Superior temporal gyrus (tissue), 1 donor: Measurements from ENCODE around the gene DPY19L3.
"Not testable (repeated sequence)": the region's sequence is repeated elsewhere in the genome, so short reads cannot be mapped to it uniquely, and the experiment has no call there.

Source experiments
- DNase-seq: peaks from one replicate; pipeline ENCODE4 v3.0.0-alpha.2; 2016; ENCODE audit errors: extremely low spot score

The DPY19L3 gene

DNA sequence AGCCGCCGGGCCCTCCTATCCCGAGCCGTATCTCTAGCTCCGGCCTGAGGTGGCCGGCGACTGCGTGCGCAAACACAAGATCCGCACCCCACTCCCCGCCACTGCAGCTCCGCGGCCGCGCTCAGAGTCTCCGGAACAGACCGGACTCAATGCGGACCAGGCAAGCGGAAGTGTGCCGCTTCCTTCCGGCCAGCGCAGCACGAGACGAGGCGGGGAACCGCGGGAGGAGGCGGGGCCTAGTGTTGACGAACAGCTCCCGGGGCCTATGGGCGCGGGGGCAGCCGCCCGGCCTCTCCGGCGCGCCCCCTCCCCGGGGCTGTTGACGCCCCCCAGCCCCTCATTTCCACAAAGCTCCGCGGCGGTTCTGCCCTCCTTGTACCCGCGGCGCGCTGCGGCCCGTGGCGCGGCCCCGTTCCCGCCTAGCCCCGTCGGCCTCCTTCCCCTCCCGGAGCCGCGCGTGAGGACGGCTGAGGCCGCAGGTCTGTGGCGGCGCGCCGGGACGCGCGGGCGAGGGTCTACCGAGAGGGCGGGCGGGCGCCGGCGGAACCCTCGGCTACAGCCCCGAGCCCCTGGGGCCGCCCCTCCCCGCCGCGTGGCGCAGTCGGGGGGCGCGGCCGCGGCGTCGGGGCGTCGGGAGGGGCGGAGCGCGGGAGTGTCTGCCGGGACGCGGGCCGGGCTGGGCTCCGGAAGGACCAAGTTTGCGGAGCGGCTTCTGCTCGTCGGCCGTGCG lies at the start of gene DPY19L3:
Gene DPY19L3 (plus strand): TSS at position 340 of the 730 bp plus-strand sequence. CDS start 2,484 bp downstream, outside the sequence.
- peak; percentile 95 for DNase-seq

GRCh38 chr19:32357720-32358119 lies 47.9 kb upstream of the DPY19L3 start:
- no peak for DNase-seq

DNA sequence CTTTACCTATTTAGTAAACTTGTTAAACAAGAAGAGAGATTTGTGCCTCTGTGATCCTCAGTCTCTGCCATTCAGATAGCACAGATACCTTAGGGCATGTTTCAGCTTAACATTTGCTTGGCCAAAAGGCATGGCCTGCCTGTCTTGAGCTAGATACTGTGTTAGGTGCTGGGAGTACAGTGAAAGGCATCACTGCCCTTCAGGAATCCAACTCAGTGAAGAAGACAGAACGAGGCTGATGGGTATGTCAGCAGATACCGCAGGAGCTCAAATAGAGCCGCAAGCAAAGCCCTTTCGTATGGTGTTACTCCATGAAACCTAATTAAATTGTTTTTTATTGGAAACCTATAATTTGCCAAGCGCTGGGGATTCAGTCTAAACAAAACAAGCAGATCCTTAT lies 47.2 kb upstream of the DPY19L3 start:
- no peak for DNase-seq

- no peak for DNase-seq
Observed at GRCh38 chr19:32359581-32359980, 46.0 kb upstream of the DPY19L3 start.

DNA sequence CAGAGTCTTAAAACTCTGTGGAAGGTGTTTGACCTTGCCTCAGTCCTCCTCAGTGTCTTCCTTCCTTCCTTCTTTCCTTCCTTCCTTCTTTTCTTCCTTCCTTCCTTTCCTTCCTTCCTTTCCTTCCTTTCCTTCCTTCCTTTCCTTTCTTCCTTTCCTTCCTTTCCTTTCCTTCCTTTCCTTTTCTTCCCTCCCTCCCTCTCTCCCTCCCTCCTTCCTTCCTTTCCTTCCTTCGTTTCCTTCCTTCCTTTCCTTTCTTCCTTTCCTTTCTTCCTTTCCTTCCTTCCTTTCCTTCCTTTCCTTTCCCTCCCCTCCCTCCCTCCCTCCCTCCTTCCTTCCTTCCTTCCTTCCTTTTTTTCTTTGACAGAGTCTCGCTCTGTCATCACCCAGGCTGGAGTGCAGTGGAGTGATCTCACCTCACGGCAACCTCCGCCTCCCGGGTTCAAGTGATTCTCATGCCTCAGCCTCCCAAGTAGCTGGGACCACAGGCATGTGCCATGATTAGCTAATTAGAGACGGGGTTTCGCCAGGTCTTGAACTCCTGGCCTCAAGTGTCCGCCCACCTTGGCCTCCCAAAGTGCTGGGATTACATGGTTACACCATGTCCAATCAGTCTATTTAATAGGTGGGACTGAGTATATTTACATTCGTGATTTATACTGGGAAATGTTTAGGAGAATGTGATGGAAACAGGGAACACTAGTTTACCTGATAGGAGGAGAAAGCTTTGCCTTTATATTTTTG lies 43.8 kb upstream of the DPY19L3 start:
- DNase-seq = no peak

GRCh38 chr19:32362318-32362691 lies 43.3 kb upstream of the DPY19L3 start:
- DNase-seq = no peak

- peak; percentile 52 for DNase-seq
Observed at GRCh38 chr19:32363175-32363574, 42.4 kb upstream of the DPY19L3 start.

DNA sequence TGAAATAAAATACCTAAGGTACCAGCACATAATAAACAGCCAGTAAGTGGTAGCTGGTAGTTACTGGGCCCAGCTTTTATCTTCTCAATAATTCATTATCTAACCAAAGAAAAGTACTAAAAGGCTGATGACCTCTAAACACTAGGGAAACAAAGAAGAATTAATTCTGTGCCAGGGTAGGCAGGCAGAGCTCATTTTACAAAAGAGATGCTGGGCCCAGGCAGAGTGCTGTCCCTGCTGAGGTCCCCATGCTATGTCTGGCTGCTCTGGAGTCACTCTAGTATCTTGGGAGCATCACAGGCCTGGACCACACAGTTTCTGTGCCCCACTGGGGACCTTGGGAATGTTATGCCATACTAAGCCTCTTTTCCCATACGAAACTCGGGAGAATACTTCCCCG lies 41.9 kb upstream of the DPY19L3 start:
- DNase-seq = peak; percentile 55

- DNase-seq = no peak
Observed at GRCh38 chr19:32364040-32364439, 41.5 kb upstream of the DPY19L3 start.

DNA sequence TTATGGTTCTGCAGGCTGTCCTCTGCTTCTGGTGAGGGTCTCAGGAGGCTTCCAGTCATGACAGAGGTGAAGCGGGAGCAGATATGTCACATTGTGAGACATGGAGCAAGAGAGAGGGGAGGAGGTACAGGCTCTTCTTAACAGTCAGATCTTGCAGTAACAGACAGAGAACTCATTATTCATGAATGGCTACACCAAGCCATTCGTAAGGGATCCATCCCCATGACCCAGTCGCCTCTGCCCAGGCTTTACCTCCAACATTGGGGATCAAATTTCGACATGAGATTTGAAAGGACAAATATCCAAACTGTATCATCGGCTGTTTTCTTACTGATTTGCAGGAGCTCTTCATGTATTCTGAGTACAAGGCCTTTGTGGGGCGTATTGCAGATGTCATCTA lies 38.5 kb upstream of the DPY19L3 start:
- no peak for DNase-seq

GRCh38 chr19:32367948-32368536 lies 37.5 kb upstream of the DPY19L3 start:
- no peak for DNase-seq

DNA sequence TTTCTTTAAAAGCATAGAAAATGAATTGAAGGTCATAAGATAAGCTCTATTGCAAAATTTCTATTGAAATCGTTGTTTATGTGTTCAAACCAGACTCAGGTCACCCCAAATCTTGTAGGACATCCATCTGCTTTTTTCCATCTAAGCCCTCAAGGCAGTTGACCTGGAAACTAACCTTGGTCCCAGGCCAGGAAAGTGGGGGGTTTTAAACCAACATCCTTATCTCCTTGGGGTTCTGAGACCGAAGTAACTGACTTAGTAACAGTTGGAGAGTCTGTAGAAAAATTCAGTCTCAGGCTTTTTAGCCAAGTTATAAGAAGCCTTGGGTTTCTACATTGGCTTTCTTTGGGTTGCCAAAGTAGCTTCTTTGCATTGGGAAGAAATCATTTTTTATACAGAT lies 36.8 kb upstream of the DPY19L3 start:
- no peak for DNase-seq

- no peak for DNase-seq
Observed at GRCh38 chr19:32372726-32373517, 32.6 kb upstream of the DPY19L3 start.

- peak; percentile 74 for DNase-seq
Observed at GRCh38 chr19:32373585-32374295, 31.8 kb upstream of the DPY19L3 start.

DNA sequence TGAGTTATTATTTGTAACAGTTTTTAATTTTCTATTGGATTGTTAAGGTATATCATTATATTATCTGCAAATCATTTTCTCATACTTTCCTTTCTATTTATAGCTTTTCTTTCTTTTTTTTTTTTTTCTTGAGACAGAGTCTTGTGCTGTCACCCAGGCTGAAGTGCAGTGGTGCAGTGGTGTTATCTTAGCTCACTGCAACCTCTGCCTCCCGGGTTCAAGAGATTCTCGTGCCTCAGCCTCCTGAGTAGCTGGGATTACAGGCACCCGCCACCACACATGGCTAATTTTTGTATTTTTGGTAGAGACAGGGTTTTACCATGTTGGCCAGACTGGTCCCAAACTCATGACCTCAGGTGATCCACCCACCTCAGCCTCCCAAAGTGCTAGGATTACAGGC lies 31.2 kb upstream of the DPY19L3 start:
- DNase-seq = not testable (repeated sequence)

DNA sequence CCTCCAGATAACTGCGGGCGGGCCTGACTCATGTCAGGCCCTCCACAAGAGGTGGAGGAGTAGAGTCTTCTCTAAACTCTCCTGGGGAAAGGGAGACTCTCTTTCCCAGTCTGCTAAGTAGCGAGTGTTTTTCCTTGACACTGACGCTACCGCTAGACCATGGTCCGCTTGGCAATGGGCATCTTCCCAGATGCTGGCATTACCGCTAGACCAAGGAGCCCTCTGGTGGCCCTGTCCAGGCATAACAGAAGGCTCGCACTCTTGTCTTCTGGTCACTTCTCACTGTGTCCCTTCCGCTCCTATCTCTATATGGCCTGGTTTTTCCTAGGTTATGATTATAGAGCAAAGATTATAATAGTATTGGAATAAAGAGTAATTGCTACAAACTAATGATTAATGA lies 28.5 kb upstream of the DPY19L3 start:
- not testable (repeated sequence) for DNase-seq

DNA sequence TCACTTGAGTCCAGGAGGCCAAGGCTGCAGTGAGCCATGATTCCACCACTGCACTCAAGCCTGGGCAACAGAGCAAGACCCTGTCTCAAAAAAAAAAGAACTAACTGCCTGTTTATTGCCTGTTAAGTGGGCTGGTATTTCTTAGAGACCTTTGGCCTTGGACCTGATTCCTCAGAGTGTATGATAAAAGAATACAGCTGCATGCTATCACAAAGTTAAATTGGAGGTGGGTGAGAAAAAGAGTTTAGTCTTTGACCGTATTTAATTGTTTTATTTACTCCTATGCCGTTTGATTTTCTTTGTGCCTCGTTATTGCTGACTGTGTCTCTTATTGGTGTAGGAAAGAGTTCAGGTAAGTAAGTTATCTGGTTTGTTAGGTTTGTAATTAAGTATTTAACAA lies 25.3 kb upstream of the DPY19L3 start:
- no peak for DNase-seq

GRCh38 chr19:32387701-32388392 lies 17.7 kb upstream of the DPY19L3 start:
- no peak for DNase-seq

- no peak for DNase-seq
Observed at GRCh38 chr19:32388393-32388855, 17.1 kb upstream of the DPY19L3 start.

DNA sequence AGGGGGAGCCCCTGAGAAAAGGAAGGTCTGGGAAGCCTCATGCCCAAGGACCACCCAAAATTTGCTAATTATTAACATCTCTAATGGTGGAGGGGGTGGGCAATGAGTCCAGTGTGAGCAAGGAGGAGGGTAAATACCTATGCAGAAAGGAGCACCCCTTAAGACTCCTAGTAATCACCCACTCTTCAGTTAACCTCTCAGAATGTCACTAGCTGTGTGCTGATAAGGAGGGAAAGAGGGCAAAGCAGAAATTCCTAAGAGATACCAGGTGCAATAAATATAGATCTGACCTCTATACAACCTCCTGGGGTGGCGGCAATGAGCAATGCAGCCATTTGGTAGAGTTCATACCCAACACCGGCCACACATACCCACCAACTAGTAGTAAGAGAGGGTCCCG lies 12.7 kb upstream of the DPY19L3 start:
- no peak for DNase-seq
